Panc1 (cell line): ENCODE data around the gene ABCG5.

Experiments used
- POLR2AphosphoS5 ChIP-seq: IDR thresholded peaks from 2 replicates; pipeline ENCODE4 v1.6.1; 2012; ENCODE audit warnings: mild to moderate bottlenecking, low read depth, low read length, moderate library complexity
- SIN3A ChIP-seq: IDR thresholded peaks from 2 replicates; pipeline ENCODE4 v1.6.1; 2012; ENCODE audit warnings: low read depth, mild to moderate bottlenecking, low read length, moderate library complexity, borderline replicate concordance; ENCODE audit not compliant: insufficient read depth
- TCF7L2 ChIP-seq: IDR thresholded peaks from 2 replicates; pipeline ENCODE4 v1.6.1; 2011; ENCODE audit warnings: mild to moderate bottlenecking, low read depth, low read length, inconsistent platforms
- TF ChIP-seq, protein P1 (sequence below): fragments of 450-650 bp; IDR thresholded peaks from 2 replicates; pipeline ENCODE4 v1.5.1; 2017; ENCODE audit warnings: mild to moderate bottlenecking
- TF ChIP-seq, protein P2 (sequence below), 2 experiments: IDR thresholded peaks; 2 replicates each; pipeline ENCODE4 v1.6.1; 2011 to 2012; ENCODE audit warnings: low read depth in 2 of 2, control low read depth in 1 of 2, low read length in 1 of 2, mild to moderate bottlenecking in 1 of 2, moderate library complexity in 1 of 2; ENCODE audit not compliant: insufficient read depth in 1 of 2

DNA sequence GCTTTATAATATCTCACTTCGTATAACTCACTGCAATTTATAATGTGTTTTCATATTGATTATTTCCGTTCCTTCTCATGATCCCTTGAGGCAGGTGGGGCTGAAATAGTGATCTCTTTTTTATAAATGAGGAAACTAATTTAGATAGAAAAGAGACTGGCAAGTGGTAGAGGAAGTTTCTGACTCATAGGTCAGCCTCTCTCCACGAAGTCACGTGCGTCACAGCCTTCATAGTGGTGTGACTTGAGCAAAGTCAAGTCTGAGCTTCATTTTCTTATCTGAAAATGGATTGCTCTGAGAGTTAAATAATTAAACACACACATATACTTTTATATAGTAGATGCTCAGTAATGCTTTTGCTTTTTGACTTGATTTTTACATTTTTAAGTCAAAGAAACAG, 19.9 kb downstream of the ABCG5 start:
- TF ChIP-seq, protein P1, sequence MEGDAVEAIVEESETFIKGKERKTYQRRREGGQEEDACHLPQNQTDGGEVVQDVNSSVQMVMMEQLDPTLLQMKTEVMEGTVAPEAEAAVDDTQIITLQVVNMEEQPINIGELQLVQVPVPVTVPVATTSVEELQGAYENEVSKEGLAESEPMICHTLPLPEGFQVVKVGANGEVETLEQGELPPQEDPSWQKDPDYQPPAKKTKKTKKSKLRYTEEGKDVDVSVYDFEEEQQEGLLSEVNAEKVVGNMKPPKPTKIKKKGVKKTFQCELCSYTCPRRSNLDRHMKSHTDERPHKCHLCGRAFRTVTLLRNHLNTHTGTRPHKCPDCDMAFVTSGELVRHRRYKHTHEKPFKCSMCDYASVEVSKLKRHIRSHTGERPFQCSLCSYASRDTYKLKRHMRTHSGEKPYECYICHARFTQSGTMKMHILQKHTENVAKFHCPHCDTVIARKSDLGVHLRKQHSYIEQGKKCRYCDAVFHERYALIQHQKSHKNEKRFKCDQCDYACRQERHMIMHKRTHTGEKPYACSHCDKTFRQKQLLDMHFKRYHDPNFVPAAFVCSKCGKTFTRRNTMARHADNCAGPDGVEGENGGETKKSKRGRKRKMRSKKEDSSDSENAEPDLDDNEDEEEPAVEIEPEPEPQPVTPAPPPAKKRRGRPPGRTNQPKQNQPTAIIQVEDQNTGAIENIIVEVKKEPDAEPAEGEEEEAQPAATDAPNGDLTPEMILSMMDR = no peak
- TF ChIP-seq TCF7L2 (no peak), POLR2AphosphoS5 (no peak), SIN3A (no peak)
- TF ChIP-seq, protein P2, sequence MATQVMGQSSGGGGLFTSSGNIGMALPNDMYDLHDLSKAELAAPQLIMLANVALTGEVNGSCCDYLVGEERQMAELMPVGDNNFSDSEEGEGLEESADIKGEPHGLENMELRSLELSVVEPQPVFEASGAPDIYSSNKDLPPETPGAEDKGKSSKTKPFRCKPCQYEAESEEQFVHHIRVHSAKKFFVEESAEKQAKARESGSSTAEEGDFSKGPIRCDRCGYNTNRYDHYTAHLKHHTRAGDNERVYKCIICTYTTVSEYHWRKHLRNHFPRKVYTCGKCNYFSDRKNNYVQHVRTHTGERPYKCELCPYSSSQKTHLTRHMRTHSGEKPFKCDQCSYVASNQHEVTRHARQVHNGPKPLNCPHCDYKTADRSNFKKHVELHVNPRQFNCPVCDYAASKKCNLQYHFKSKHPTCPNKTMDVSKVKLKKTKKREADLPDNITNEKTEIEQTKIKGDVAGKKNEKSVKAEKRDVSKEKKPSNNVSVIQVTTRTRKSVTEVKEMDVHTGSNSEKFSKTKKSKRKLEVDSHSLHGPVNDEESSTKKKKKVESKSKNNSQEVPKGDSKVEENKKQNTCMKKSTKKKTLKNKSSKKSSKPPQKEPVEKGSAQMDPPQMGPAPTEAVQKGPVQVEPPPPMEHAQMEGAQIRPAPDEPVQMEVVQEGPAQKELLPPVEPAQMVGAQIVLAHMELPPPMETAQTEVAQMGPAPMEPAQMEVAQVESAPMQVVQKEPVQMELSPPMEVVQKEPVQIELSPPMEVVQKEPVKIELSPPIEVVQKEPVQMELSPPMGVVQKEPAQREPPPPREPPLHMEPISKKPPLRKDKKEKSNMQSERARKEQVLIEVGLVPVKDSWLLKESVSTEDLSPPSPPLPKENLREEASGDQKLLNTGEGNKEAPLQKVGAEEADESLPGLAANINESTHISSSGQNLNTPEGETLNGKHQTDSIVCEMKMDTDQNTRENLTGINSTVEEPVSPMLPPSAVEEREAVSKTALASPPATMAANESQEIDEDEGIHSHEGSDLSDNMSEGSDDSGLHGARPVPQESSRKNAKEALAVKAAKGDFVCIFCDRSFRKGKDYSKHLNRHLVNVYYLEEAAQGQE (IDR thresholded peaks at IDR 0.05; ENCODE audit: insufficient read depth in 1 of 2, low read depth in 2 of 2, low read length in 1 of 2) = no peak
